Measurements from ENCODE around the gene TP53I3.
"Not testable (repeated sequence)": the region's sequence is repeated elsewhere in the genome, so short reads cannot be mapped to it uniquely, and the experiment has no call there.

TP53I3 gene, protein sequence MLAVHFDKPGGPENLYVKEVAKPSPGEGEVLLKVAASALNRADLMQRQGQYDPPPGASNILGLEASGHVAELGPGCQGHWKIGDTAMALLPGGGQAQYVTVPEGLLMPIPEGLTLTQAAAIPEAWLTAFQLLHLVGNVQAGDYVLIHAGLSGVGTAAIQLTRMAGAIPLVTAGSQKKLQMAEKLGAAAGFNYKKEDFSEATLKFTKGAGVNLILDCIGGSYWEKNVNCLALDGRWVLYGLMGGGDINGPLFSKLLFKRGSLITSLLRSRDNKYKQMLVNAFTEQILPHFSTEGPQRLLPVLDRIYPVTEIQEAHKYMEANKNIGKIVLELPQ

GRCh38 chr2:24084386-24085199, at the start of gene TP53I3:
TSS of gene TP53I3 (minus strand) at chr2:24084834. CDS start at chr2:24084326, 508 bp downstream.
- peak; percentile 62 for DNase-seq (ENCODE audit: low read depth, low spot score)

GRCh38 chr2:24132543-24132942, 47.9 kb upstream of the TP53I3 start:
- DNase-seq (ENCODE audit: low read depth, low spot score) = no peak

DNA sequence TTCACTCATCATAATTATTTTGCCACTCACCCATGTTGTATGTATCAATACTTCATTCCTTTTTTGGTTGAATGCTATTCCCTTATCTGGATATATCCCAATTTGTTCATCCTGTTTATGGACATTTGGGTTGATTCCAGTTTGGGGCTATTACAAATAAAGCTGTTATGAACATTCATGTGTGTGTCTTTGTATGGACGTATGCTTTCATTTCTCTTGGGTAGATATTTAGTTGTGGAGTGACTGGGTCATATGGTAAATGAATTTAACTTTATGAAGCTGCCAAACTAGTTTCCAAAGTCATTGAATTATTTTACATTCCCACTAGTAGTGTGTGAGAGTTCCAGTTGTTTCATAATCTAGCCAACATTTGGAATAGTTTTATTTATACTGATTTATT, 41.3 kb upstream of the TP53I3 start:
- DNase-seq (ENCODE audit: low read depth, low spot score) = no peak

DNA sequence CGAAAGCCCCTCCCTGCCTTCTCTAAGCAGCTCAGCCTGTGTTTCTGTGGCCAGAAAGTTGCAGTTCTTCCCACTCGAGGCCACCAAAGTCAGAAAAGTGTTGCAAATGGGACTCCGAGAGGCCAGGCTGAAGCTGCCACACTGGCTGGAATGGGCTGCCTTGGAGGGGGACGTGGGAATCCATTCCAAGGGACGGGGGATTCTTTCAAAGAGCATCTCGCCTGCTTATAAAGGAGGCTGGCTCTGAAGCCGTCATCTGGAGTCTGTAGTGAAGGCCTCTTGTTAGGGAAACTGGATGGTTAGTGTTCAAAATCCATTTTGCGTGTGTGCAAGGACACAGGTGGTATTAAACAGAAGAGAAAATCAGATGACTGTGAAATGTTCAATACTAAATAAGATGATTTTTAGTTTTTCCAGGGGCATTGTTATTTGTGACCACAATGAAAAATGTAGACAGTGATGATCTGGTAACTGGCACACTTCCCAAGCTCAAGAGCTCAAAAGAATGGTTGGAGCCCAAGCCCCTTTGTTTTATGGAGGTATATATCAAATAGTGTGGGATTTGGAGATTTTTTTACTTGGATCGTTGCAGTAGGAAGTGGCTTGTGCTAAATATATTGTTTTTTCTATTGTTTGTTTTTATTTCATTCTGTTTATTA, 39.4 kb upstream of the TP53I3 start:
- no peak for DNase-seq (ENCODE audit: low read depth, low spot score)

DNA sequence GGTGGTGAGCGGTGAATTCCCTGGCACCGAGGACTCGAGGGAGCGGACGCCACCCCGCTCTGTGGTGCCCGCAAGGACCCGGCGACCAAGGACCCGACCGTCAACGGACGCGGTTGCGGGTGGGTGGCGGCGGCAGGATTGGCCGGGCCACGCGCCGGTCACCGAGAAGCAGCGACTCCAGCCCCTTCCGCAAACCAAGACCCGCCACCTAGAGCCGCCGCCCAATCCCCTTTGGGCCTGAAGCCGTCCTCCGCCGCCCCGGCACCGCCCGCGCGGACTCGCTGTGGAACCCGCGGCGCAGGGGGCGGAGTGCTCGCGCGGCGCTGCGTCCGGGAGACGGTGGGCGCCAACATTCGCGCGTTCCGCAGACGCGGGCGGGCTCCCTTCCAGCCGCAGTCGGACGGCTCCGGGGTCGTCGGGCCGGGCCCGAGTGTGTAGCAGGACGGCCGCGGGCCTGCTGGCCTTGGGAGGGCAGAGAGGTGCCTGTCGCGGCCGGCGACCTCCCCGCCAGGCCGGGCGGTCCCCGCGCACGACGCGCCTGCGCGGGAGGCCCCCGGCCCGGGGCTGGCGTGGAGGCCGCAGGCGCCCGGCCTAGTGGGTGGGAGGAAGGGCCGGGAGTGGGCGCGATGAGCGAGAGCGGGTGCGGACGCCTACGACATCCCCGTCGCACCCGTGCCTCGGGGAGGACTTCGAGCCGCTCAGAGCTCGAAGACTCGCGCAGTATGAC, 38.7 kb upstream of the TP53I3 start, which contains the start of the genes FAM228B and PFN4:
TSS of gene FAM228B (plus strand) at position 275 of the 727 bp plus-strand sequence. CDS start 893 bp downstream, outside the sequence.
TSS of gene PFN4 (minus strand) at position 140 of the 727 bp plus-strand sequence. CDS start 799 bp downstream, outside the sequence.
- DNase-seq (ENCODE audit: low read depth, low spot score) = peak; percentile 23

- DNase-seq (ENCODE audit: low read depth, low spot score) = no peak
Observed at GRCh38 chr2:24122366-24123194, 37.9 kb upstream of the TP53I3 start.

GRCh38 chr2:24121469-24121868, 36.8 kb upstream of the TP53I3 start:
- DNase-seq (ENCODE audit: low read depth, low spot score) = no peak

DNA sequence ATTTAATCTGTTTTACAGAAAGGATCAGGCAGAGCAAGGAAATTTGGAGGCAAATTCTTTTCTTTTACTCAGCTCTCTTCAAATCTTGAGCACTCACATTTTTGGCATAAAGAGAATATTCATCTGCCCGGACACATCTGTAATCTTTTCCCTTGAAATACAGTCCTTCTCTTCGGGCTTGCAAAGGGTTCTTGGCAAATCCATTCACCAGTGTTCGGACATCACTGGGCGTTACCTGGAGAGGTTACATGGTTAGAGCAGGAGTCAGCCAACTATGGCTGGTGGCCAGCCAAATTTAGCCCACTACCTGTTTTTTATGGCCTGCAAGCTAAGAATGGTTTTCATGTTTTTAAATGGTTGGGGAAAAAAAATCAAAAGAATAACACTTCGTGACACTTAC, 36.4 kb upstream of the TP53I3 start:
- no peak for DNase-seq (ENCODE audit: low read depth, low spot score)

- no peak for DNase-seq (ENCODE audit: low read depth, low spot score)
Observed at GRCh38 chr2:24117902-24118301, 33.3 kb upstream of the TP53I3 start.

DNA sequence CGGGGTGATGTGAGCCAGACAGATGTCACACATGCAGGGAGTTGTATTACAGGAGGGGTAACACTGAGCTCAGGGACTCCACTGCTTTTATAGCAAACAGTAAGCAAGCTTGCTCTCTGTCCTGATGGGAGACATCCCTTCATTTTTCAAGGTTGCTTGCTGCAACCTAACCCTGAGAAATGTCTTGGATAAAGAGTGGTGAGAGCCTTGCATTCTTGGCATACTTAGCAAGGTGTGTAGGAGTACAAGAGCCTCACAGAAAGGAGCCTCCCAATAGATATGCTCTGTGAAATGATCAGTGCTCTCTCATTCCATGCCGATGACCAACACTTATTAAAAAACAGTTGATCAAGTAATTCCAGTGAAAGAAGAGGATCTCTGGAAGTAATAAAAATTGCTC, 30.4 kb upstream of the TP53I3 start:
- no peak for DNase-seq (ENCODE audit: low read depth, low spot score)

DNA sequence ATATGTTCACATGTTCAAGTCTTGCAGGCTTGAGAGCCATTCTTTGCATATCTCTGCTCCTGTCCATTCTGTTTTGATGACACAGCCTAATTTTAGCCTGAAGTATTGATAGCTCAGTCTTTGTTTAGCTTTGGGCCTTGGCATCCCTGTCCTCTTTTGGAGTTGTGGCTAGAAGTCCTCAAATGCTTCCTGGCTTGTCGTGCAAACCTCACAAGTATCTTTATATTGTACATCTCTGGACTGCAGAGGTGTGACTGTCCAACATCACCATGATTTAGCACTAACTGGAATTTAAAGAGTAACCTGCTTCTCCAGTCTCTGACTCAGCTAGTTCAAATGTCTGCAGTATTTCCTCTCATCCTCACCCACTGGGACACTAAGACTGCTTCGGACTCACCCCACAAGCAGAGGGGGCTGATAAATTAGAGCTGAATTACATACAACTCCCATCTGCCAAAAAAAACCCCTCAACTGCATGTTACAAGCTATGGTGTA, 26.8 kb upstream of the TP53I3 start:
- DNase-seq (ENCODE audit: low read depth, low spot score) = no peak

GRCh38 chr2:24110660-24111303, 26.1 kb upstream of the TP53I3 start:
- DNase-seq (ENCODE audit: low read depth, low spot score) = no peak

- DNase-seq (ENCODE audit: low read depth, low spot score) = not testable (repeated sequence)
Observed at GRCh38 chr2:24109431-24109830, 24.8 kb upstream of the TP53I3 start.

GRCh38 chr2:24107336-24107735, 22.7 kb upstream of the TP53I3 start:
- DNase-seq (ENCODE audit: low read depth, low spot score) = no peak

GRCh38 chr2:24106786-24107185, 22.2 kb upstream of the TP53I3 start:
- DNase-seq (ENCODE audit: low read depth, low spot score) = no peak

DNA sequence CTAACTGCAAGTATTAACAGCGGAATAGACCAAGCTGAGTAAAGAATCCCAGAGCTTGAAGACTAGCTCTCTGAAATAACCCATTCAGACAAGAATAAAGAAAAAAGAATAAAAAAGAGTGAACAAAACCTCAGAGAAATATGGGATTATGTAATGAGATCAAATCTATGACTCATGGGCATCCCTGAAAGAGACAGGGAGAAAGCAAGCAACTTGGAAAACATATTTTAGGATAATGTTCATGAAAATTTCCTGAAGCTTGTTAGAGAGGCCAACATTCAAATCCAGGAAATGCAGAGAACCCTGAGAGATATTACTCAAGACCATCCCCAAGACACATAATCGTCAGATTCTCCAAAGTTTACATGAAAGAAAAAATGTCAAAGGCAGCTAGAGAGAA, 21.2 kb upstream of the TP53I3 start:
- no peak for DNase-seq (ENCODE audit: low read depth, low spot score)

GRCh38 chr2:24104906-24105305, 20.3 kb upstream of the TP53I3 start:
- no peak for DNase-seq (ENCODE audit: low read depth, low spot score)

- DNase-seq (ENCODE audit: low read depth, low spot score) = no peak
Observed at GRCh38 chr2:24104110-24104650, 19.5 kb upstream of the TP53I3 start.

DNA sequence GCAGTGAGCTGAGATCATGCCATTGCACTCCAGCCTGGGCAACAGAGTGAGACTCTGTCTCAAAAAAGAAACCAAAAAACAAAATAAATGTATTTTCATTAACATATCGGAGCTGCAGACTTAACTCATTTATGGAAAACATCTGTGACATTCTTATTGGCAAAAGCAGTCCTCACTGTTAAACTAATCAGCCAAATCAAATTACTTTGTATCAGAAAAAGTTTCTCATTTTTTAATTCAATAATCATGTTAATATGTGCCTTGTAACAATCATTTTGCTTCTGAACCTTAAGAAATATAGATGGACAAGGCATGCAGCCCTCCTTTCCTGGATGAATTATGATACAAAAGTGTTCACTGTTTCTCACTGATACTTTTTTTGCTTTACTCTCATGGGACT, 18.0 kb upstream of the TP53I3 start:
- DNase-seq (ENCODE audit: low read depth, low spot score) = no peak

DNA sequence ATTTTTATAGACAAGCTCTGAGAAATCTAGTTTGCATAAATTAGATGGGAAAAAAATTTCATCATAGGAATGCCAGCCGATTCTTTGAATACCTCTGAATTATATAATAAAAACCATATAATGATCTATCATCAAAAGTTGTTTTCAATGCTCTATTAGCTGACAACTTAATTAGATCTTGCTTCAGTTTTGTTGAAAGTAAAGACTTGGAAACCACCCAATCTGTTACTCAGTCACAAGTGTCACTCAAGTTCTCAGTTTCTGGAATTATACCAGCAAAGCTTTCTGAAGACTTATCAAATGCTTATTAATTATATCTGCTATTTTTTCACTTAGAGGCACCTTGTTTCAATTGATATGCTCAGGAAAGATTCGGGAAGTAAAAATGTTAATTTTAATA, 17.4 kb upstream of the TP53I3 start:
- DNase-seq (ENCODE audit: low read depth, low spot score) = no peak

All from activated naive CD8-positive, alpha-beta T cell treated with anti-CD3 and anti-CD28 coated beads, Interleukin-2, amount 50 U/mL, for 16 hours (primary cell).